Transverse colon (tissue), 1 donor: ENCODE data around the gene UBE2F.
"Not testable (repeated sequence)": the region's sequence is repeated elsewhere in the genome, so short reads cannot be mapped to it uniquely, and the experiment has no call there.

Experiments
- EP300 ChIP-seq: sonication (generic); formaldehyde crosslinking; IDR thresholded peaks from one replicate; pipeline ENCODE4 v1.6.1; 2017; ENCODE audit warnings: antibody characterized with exemption, low read depth
- POLR2A ChIP-seq: fragments of 450-650 bp; IDR thresholded peaks from one replicate; pipeline ENCODE4 v1.6.1; 2016; ENCODE audit warnings: antibody characterized with exemption, mild to moderate bottlenecking, moderate library complexity

DNA sequence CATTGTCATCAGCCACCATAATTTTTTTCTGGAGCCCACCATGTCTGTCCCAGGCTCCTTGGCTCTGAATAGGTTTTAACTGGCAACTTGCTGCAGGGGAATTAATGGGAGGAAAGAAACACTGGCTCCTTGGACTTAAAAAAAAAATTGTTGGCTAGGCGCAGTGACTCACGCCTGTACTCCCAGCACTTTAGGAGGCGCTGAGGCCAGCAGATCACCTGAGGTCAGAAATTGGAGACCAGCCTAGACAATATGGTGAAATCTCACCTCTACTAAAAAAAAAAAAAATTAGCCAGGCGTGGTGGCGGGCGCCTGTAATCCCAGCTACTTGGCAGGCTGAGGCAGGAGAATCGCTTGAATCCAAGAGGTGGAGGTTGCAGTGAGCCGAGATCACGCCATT, 67.2 kb downstream of the UBE2F start:
- not testable (repeated sequence) for TF ChIP-seq EP300, POLR2A
